DOHH2 (cell line): ENCODE results near the gene NEK8.
A peak's percentile ranks its signal among the peaks of the same experiment; 100 is the strongest.

Source experiments
- H3F3A ChIP-seq: fragments of 200-600 bp; sonication (generic), shearing (Covaris generic); 2 replicates; pipeline ENCODE4 v1.6.0; 2016; ENCODE audit warnings: antibody characterized with exemption, mild to moderate bottlenecking; ENCODE audit not compliant: control insufficient read depth, insufficient read depth
- H3K27ac ChIP-seq: fragments of 200-600 bp; sonication (generic); 2 replicates; pipeline ENCODE4 v1.5.1; 2014; ENCODE audit warnings: low read depth, mild to moderate bottlenecking, low read length, moderate library complexity
- H3K27me3 ChIP-seq: fragments of 200-600 bp; sonication (generic); 2 replicates; pipeline ENCODE4 v1.6.1; 2014; ENCODE audit warnings: mild to moderate bottlenecking, low read length, mixed read lengths; ENCODE audit not compliant: control insufficient read depth
- H3K36me3 ChIP-seq: fragments of 200-600 bp; sonication (generic); 2 replicates; pipeline ENCODE4 v1.6.1; 2014; ENCODE audit warnings: mild to moderate bottlenecking, low read length, moderate library complexity, mixed read lengths; ENCODE audit not compliant: control insufficient read depth
- H3K4me1 ChIP-seq: fragments of 200-600 bp; sonication (generic); 2 replicates; pipeline ENCODE4 v1.6.1; 2014; ENCODE audit warnings: mild to moderate bottlenecking, low read length, mixed read lengths; ENCODE audit not compliant: control insufficient read depth
- H3K4me2 ChIP-seq: fragments of 200-600 bp; sonication (generic); 2 replicates; pipeline ENCODE4 v1.6.0; 2014; ENCODE audit warnings: mild to moderate bottlenecking, low read length, moderate library complexity
- H3K4me3 ChIP-seq: fragments of 200-600 bp; sonication (generic); 2 replicates; pipeline ENCODE4 v1.5.1; 2014; ENCODE audit warnings: mild to moderate bottlenecking, low read length, mixed read lengths
- H3K79me2 ChIP-seq: fragments of 200-600 bp; sonication (generic); 2 replicates; pipeline ENCODE4 v1.6.1; 2014; ENCODE audit warnings: mild to moderate bottlenecking, low read length, mixed read lengths; ENCODE audit not compliant: control insufficient read depth
- H3K9me2 ChIP-seq: fragments of 200-600 bp; sonication (generic); replicated peaks from 2 replicates; pipeline ENCODE4 v1.6.1; 2014; ENCODE audit warnings: mild to moderate bottlenecking, low read length, mixed read lengths; ENCODE audit not compliant: control insufficient read depth
- H3K9me3 ChIP-seq: fragments of 200-600 bp; sonication (generic); 2 replicates; pipeline ENCODE4 v1.6.1; 2014; ENCODE audit warnings: antibody characterized with exemption, low read length, mixed read lengths; ENCODE audit not compliant: control insufficient read depth, insufficient read depth
- H4K20me1 ChIP-seq: fragments of 200-600 bp; sonication (generic); 2 replicates; pipeline ENCODE4 v1.6.0; 2014; ENCODE audit warnings: low read depth, mild to moderate bottlenecking, antibody characterized with exemption, low read length, moderate library complexity; ENCODE audit not compliant: control insufficient read depth, insufficient read depth
- EZH2phosphoT487 ChIP-seq: fragments of 200-600 bp; sonication (generic); IDR thresholded peaks from 2 replicates; pipeline ENCODE4 v1.6.1; 2017; ENCODE audit warnings: borderline replicate concordance, mild to moderate bottlenecking, antibody characterized with exemption, low read length, moderate library complexity, mixed read lengths
- TF ChIP-seq, protein P1 (sequence below): fragments of 200-600 bp; sonication (generic); IDR thresholded peaks from one replicate; pipeline ENCODE4 v1.5.1; 2014; ENCODE audit warnings: antibody characterized with exemption, mild to moderate bottlenecking, low read depth, low read length; ENCODE audit not compliant: poor library complexity, severe bottlenecking

NEK8 gene

DNA sequence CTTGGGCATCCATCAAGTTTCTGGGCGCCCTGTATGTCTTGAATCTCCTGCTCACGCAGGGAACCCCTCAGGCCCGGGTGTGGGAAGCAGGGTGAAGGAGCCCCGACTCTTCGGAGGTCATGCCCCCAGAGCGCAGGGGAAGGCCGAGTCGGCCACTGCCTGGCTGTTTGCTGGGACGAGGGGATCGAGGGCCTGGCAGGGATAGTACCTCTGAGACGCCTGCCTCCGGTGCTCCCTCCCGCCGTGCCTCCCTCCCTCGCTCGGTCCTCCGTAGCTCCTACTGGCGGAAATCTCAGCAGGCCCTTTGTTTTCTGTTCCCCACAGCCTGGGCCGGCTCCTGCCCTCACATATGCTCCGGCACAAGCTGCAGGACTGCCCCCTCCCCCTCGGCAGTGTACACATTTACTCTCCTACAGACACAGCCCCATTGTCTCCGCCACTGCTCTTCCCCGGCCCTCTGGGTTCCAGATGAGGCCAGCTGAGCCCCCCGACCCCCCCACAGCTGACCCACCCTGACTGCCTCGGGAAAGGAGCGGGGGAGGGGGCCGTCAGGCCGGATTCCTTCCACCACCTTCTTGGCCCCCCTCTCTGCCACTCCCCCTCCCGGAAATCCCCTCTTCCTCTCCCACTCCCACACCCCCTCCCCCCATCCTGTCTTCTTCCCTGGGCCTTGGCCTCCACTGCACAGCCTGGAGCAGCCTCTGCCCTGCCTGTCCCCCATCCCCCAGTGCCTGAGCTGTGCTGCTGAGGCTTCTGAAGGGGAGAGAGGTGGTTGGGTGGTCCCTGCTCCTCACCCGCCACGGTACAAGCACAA lies 16.6 kb downstream of the NEK8 start:
- Histone ChIP-seq H3K79me2 (peaks cover 59% of the 10 kb centered on the region), H3F3A (peaks cover 33% of the 10 kb centered on the region), H3K36me3 (peaks cover 74% of the 10 kb centered on the region), H3K9me2 (no peaks in the 10 kb centered on the region), H3K4me2 (peak overlapping the region; percentile 99), H3K27ac (peak overlapping the region; percentile 90), H4K20me1 (peaks cover 20% of the 10 kb centered on the region), H3K4me3 (peak overlapping the region; percentile 97), H3K27me3 (no peaks in the 10 kb centered on the region), H3K4me1 (peaks cover 60% of the 10 kb centered on the region), H3K9me3 (no peaks in the 10 kb centered on the region)
- TF ChIP-seq, protein P1, sequence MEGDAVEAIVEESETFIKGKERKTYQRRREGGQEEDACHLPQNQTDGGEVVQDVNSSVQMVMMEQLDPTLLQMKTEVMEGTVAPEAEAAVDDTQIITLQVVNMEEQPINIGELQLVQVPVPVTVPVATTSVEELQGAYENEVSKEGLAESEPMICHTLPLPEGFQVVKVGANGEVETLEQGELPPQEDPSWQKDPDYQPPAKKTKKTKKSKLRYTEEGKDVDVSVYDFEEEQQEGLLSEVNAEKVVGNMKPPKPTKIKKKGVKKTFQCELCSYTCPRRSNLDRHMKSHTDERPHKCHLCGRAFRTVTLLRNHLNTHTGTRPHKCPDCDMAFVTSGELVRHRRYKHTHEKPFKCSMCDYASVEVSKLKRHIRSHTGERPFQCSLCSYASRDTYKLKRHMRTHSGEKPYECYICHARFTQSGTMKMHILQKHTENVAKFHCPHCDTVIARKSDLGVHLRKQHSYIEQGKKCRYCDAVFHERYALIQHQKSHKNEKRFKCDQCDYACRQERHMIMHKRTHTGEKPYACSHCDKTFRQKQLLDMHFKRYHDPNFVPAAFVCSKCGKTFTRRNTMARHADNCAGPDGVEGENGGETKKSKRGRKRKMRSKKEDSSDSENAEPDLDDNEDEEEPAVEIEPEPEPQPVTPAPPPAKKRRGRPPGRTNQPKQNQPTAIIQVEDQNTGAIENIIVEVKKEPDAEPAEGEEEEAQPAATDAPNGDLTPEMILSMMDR, result no peak

DNA sequence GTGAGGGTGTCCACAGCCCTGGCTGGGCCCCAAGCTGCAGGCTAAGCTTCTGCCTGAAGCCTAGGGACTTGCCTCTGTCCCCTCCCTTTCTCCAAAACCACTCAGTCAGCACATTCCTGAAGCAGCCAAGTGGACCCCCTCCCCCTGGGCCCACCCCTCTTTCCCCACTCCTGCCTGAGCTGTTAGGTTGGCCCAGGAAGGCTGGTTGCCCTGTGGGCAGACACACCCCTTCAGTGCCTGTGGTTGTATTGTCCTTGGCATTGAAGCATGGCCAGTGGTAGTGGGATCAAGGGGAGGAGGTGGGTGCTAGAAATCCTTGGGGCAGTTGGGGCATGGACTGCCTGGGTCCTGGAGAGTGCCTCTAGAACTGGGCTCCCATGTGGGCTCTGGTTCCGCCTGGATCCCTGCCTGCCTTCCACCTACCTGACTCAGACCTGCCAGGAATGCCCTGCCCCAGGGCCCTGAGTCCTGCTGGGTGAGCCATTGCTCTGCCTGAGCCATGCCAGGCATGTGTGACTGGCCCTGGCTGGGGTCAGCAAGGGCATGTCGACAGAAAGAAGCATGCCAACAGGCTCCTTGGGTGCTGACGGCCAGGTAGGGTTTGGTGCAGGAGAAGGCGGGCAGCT lies 17.3 kb downstream of the NEK8 start:
- no peak for TF ChIP-seq EZH2phosphoT487
- TF ChIP-seq, protein P1, result no peak

DNA sequence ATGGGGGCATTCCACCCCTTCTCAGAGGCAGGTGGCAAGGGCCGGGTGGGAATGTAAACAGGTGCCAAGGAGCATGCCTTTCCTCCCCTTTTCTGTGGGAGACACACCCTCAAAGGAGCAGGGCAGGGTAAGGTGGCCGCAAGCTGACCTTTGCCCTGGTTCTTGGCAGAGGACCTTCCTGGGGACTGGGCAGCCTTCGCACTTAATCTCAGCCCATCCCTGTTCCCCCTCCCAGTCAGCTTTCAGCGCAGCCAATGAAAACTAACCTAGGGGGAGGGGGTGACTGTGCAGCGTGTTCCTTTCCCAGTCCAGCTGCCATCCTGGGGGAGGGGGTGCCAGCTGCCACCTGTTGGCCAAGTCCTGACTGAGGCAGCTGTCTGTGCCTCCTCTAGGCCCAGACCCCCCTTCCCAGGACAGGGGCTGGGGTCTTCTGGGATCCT lies 18.0 kb downstream of the NEK8 start:
- no peak for TF ChIP-seq EZH2phosphoT487
- TF ChIP-seq, protein P1, result no peak
- peaks cover 29% of the 10 kb centered on the region for H3F3A ChIP-seq
- no peaks in the 10 kb centered on the region for H3K9me2 ChIP-seq
- H3K4me2 ChIP-seq, result peak overlapping the region; percentile 99
- H3K36me3 ChIP-seq, result peaks cover 77% of the 10 kb centered on the region
- H3K4me1 ChIP-seq, result peaks cover 50% of the 10 kb centered on the region
- no peak overlapping the region; the same call in 1 of the 2 replicates for H3K27ac ChIP-seq
- H4K20me1 ChIP-seq, result peaks cover 27% of the 10 kb centered on the region
- peaks cover 61% of the 10 kb centered on the region for H3K79me2 ChIP-seq
- H3K4me3 ChIP-seq, result peak overlapping the region; percentile 97
- no peaks in the 10 kb centered on the region for H3K27me3 ChIP-seq
- no peaks in the 10 kb centered on the region for H3K9me3 ChIP-seq

More for the DNA sequence above, 17.3 kb downstream of the NEK8 start:
- no peaks in the 10 kb centered on the region for H3K9me3 ChIP-seq
- peak overlapping the region; percentile 97 for H3K4me3 ChIP-seq
- H3K4me2 ChIP-seq, result peak overlapping the region; percentile 99
- H4K20me1 ChIP-seq, result peaks cover 27% of the 10 kb centered on the region
- H3K27me3 ChIP-seq, result no peaks in the 10 kb centered on the region
- peaks cover 32% of the 10 kb centered on the region for H3F3A ChIP-seq
- H3K27ac ChIP-seq, result peak overlapping the region; percentile 90
- H3K9me2 ChIP-seq, result no peaks in the 10 kb centered on the region
- peaks cover 74% of the 10 kb centered on the region for H3K36me3 ChIP-seq
- H3K79me2 ChIP-seq, result peaks cover 60% of the 10 kb centered on the region
- H3K4me1 ChIP-seq, result peaks cover 57% of the 10 kb centered on the region
